ENCODE data around the gene PPP1R18. TPM values are rescaled to one million over a fixed set of nuclear protein-coding genes. Genes with fewer than 3 reads are reported as not detected.
"Not testable (repeated sequence)": the region's sequence is repeated elsewhere in the genome, so short reads cannot be mapped to it uniquely, and the experiment has no call there.

Gene PPP1R18, protein sequence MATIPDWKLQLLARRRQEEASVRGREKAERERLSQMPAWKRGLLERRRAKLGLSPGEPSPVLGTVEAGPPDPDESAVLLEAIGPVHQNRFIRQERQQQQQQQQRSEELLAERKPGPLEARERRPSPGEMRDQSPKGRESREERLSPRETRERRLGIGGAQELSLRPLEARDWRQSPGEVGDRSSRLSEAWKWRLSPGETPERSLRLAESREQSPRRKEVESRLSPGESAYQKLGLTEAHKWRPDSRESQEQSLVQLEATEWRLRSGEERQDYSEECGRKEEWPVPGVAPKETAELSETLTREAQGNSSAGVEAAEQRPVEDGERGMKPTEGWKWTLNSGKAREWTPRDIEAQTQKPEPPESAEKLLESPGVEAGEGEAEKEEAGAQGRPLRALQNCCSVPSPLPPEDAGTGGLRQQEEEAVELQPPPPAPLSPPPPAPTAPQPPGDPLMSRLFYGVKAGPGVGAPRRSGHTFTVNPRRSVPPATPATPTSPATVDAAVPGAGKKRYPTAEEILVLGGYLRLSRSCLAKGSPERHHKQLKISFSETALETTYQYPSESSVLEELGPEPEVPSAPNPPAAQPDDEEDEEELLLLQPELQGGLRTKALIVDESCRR
- 10 to 100 TPM in 1 of 2 donors, 1 to 10 TPM in 1; 6.3 to 16.7 TPM for total RNA-seq
- long read RNA-seq, partial matches to known transcripts, result 2 of 5 reads
- long read RNA-seq, other reads (novel, unspliced or antisense), result 1 of 5 reads

DNA sequence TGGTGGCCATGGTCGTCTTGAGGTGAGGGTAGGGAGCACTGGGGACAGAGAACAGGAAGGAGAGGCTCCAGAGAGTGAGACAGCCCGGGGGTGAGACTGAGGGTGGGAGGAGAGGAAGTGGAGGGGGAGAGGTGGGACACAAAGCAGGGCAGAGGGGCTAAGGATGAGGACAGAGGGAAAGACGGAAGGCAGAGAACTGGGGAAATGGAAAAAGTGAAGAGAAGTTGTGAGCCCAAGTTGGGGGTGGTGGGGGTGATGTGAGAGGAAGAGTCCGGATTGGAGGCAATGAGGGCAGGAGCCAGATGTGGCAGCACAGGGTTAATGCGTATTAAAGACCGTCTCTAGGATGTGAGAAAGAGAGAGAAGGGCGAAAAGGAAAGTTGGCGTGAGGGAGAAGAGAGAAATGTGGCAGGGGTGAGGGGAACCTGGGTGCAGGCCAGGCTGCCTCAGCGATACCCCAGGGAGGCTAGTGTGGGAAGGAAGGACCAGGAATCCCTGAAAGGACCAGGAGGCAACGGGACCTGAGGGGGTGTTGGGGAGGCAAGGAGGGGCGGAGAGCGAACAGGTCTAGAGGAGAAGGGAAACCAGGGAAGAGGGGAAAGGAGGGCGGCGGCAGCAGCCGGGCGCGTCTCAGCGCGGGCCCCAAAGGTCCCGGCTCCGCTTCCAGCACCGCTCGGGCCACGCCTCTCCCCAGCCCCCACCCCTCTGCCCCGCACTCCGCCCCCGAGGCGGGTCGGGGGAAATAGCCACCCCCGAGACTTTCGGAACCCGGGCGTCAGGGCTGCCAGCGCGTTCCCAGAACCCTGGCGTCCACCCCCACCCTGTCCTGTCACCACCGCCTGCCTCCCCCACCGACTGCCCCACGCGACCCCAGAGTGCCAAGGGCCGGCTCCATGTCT is at the start of gene PPP1R18:
Gene PPP1R18 (minus strand): TSS at position 637 of the 899 bp plus-strand sequence. CDS start 627 bp downstream, at position 10.
- intact Hi-C loops (cut with DNase I, micrococcal nuclease), result no loop called here
- ATAC-seq (peak; percentile 35), DNase-seq (peak; percentile 77 to 79)

DNA sequence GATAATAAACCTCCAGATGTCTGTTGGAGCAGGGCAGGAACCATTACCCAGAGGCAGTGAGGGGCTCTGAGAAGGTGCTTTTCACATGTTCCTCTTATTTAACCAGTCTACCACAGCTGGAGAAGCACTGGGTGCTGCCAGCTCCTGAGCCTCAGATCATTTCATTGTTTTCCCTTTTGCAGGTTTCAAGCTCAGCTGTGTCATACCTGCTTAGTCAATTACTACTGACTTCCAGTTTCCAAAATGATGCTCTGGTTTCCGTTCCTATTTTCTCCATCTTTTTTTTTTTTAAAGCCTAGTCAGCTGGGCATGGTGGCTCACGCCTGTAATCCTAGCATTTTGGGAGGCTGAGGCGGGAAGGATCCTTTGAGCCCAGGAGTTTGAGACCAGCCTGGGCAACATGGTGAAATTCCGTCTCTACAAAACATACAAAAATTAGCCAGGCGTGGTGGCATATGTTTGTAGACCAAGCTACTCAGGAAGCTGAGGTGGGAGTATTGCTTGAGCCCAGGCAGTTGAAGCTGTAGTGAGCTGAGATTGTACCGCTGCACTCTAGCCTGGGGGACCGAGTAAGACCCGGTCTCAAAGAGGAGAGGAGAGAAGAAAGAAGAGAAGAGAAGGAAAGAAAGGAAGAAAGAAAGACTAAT is 49.3 kb upstream of the PPP1R18 start:
- intact Hi-C loops (cut with DNase I, micrococcal nuclease), result no loop called here
- ATAC-seq (no peak), DNase-seq (no peak)

DNA sequence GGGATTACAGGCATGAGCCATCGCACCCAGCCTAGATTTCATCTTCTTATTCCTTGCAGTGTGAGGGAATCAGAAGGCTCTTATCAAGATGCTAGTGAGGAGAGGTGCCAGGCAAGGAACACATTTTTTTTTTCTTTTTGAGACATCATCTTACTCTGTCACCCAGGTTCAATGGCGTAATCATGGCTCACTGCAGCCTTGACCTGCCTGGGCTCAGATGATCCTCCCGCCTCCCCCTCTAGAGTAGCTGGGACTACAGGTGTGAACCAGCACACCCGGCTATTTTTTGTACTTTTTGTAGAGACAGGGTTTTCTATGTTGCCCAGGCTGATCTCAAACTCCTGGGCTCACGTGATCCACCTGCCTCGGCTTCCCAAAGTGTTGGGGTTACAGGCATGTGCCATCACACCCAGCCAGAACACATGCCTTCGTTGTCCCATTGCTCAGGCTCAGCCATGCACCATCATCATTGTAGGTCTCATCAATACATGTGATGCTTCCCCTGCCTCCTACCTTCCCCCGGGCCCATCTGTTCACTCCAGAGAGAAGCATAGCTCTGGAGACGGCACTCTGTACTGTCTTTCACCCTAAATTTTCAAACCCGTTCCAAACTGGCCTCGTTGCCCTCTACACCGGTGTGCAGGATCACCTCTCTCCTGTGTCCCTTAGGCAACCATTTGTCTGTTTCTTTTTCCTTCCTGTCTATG is 45.9 kb upstream of the PPP1R18 start:
- ATAC-seq (no peak), DNase-seq (no peak)
- intact Hi-C loops (cut with DNase I, micrococcal nuclease), result no loop called here

DNA sequence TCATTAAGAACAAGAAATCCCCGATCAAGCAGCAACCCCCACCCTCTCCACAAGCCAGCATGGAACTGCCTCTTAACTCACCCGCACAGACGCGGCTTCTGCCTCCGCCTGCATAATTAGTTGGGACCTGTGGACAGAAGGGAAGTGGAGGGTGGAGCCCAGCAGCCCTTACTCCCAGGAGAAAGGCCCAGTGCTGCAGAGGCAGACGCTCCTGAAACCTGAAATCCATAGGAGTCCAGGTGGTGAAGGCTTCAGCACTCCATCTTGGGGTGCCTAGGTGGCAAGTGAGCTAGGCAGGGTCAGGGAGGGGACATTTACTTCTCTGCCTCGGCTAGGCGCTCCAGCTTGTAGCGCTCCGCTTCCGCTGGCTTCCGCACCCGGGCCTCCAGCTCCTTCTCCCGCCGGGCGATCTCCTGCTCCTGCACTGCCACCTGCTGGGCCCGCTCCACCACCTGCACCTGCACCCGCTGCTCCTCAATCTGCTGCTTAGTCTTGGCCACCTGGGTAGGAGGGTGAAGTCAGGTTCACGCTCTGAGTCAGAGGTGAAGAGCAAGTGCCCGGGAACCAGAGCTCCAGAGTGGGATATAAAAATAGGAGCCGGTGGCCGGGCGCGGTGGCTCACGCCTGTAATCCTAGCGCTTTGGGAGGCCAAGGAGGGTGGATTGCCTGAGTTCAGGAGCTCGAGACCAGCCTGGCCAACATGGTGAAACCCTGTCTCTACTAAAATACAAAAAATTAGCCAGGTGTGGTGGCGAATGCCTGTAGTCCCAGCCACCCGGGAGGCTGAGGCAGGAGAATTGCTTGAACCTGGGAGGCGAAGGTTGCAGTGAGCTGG is 44.4 kb upstream of the PPP1R18 start:
- intact Hi-C loops (cut with DNase I, micrococcal nuclease), result no loop called here

DNA sequence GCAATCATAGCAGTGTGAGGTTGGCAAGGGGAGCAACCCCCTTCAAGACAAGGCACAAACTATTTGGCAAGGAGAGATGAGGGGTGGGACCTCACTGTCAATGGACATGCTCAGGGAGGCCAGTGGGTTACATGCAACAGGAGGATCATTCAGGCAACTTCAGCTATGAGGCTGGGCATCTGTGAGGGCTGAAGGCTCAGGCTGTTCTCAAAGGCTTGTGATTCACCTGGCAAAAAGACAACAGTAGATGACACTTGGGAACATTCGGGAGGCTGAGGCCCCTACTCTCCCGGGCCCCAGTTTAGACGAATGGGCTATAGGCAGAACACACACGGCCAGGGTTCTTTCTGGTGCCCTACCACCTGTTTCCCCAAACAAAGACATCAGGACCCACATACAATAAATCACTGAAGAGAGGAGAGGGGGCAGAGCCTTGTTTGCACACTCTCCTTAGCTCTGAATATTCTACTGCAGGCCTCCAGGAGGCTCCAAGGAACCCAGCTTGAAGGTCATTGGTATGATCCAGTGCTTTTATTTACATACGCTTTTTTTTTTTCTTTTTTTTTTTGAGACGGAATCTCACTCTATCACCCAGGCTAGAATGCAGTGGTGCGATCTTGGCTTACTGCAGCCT is 41.6 kb upstream of the PPP1R18 start:
- ATAC-seq (no peak), DNase-seq (no peak)
- intact Hi-C loops (cut with DNase I, micrococcal nuclease), result no loop called here

More for the DNA sequence above, 44.4 kb upstream of the PPP1R18 start:
- DNase-seq (peak; percentile 84 to 90), ATAC-seq (peak; percentile 95)

DNA sequence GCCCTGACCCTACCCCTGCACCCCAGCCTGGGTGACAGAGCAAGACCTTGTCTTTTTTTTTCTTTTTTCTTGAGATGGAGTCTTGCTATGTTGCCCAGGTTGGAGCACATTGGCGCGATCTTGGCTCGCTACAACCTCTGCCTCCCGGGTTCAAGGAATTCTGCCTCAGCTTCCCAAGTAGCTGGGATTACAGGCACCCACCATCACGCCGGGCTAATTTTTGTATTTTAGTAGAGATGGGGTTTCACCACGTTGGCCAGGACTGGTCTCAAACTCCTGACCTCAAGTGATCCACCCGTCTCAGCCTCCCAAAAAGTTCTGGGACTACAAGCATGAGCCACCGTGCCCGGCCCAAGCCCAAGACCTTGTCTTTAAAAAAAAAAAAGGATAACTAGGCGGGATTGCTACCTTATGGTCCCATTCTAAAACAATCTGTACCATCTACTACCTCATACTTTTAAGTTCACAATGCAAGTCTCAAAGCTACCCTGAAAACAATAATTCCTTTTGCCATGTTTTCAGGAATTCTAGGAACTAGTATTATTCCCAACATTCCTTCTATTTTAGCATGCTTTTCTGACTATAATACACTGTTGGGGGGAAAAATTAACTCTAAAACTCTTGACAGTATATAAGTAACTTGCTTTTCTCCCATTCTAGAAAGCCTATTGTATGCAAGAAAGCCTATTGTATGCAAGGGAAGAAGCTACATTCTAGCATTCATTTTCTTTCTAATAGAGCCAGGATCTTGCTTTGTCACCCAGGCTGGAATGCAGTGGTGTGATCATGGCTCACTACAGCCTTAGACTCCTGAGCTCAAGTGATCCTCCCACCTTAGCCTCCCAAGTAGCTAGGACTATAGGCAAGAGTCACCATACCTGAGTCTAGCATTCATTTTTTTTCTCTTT is 40.3 kb upstream of the PPP1R18 start:
- ATAC-seq (no peak), DNase-seq (no peak)
- intact Hi-C loops (cut with DNase I, micrococcal nuclease), result no loop called here

DNA sequence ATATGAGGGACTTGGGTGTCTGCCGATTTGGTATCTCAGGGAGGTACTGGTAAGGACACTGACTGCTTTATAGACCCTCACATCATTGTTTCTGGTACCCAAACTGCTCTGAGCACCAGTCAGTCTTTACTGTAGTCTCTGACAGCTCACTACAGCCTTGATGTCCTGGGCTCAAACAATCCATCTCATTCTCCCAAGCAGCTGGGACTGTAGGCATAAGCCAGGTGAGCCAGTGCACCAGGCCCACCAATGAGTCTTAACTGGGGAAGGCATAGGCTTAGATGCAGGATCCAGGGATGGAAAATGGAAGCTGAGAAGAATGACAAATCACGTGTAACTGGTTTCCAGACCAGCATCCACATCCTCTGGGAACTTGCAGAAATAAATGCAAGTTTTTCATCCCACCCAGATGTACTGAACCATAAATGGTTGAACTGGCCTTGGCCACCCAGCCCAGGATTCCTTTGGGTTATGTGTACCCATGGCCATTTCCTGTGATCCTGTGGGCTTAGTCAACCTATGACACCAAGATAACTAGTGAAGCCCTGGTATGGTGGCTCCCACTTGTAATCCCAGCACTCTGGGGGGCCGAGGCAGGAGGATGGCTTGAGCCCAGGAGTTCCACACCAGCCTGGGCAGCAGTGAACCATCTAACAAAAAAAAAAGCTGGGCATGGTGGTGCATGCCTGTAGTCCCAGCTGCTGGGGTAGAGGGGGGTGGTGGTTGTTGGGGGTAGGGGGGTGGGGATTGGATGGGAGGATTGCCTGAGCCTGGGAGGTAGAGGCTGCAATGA is 39.5 kb upstream of the PPP1R18 start:
- ATAC-seq, result no peak
- intact Hi-C loops (cut with DNase I, micrococcal nuclease), result no loop called here

DNA sequence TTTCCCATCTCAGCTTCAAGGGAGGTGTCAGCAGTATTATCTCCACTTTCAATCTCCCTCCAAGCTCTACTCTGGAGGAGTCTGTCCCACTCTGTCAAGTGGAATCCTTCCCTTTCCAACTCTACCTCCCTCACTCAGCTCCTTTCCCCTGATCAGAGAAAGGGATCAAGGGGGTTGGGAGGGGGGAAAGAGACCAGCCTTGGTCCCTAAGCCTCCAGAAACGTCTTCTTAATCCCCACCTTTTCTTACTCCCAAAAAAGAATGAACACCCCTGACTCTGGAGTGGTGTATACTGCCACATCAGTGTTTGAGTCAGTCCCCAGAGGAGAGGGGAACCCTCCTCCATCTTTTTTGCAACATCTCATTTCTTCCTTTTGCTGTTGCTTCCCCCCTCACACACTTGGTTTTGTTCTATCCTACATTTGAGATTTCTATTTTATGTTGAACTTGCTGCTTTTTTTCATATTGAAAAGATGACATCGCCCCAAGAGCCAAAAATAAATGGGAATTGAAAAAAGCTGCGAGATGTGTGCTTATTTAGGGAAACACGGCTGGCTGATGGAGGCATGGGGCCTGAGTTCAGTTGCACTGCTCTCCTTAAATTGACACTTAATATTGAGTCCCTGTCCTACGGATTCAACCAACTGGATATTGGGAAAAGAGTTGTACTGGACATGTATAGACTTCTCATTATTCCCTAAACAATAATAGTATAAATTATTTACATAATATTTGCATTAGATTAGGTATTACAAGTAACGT is 38.6 kb upstream of the PPP1R18 start:
- ATAC-seq, result no peak
- no peak for DNase-seq
- intact Hi-C loops (cut with DNase I, micrococcal nuclease), result loop anchor here in 1 of 2 donors (5.0 kb wide), 1 partner anchor 48 kb away; no protein-coding TSS in a partner anchor

More for the DNA sequence above, 39.5 kb upstream of the PPP1R18 start:
- DNase-seq, result no peak

DNA sequence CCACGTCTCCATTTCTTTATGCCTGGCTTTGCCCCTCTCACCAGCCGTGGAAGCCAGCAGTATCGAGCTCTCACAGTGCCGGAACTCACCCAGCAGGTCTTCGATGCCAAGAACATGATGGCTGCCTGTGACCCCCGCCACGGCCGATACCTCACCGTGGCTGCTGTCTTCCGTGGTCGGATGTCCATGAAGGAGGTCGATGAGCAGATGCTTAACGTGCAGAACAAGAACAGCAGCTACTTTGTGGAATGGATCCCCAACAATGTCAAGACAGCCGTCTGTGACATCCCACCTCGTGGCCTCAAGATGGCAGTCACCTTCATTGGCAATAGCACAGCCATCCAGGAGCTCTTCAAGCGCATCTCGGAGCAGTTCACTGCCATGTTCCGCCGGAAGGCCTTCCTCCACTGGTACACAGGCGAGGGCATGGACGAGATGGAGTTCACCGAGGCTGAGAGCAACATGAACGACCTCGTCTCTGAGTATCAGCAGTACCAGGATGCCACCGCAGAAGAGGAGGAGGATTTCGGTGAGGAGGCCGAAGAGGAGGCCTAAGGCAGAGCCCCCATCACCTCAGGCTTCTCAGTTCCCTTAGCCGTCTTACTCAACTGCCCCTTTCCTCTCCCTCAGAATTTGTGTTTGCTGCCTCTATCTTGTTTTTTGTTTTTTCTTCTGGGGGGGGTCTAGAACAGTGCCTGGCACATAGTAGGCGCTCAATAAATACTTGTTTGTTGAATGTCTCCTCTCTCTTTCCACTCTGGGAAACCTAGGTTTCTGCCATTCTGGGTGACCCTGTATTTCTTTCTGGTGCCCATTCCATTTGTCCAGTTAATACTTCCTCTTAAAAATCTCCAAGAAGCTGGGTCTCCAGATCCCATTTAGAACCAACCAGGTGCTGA is 37.6 kb upstream of the PPP1R18 start:
- intact Hi-C loops (cut with DNase I, micrococcal nuclease), result loop anchor here (2.0 to 5.0 kb wide), 2 partner anchors 45 to 47 kb away; no protein-coding TSS in a partner anchor
- DNase-seq, ATAC-seq: not testable (repeated sequence)

DNA sequence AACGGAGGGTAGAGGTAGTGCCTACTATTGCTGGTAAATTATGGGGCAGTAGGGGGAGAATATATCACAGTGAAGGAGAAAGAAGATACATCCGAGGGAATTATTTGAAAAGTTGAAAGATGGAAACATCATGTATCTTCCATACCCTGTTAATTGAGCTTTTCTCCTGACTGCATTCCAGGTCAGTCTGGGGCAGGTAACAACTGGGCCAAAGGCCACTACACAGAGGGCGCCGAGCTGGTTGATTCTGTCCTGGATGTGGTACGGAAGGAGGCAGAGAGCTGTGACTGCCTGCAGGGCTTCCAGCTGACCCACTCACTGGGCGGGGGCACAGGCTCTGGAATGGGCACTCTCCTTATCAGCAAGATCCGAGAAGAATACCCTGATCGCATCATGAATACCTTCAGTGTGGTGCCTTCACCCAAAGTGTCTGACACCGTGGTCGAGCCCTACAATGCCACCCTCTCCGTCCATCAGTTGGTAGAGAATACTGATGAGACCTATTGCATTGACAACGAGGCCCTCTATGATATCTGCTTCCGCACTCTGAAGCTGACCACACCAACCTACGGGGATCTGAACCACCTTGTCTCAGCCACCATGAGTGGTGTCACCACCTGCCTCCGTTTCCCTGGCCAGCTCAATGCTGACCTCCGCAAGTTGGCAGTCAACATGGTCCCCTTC is 36.9 kb upstream of the PPP1R18 start:
- DNase-seq, ATAC-seq: not testable (repeated sequence)
- intact Hi-C loops (cut with DNase I, micrococcal nuclease), result loop anchor here (2.0 to 5.0 kb wide), 2 partner anchors 44 to 46 kb away; no protein-coding TSS in a partner anchor

DNA sequence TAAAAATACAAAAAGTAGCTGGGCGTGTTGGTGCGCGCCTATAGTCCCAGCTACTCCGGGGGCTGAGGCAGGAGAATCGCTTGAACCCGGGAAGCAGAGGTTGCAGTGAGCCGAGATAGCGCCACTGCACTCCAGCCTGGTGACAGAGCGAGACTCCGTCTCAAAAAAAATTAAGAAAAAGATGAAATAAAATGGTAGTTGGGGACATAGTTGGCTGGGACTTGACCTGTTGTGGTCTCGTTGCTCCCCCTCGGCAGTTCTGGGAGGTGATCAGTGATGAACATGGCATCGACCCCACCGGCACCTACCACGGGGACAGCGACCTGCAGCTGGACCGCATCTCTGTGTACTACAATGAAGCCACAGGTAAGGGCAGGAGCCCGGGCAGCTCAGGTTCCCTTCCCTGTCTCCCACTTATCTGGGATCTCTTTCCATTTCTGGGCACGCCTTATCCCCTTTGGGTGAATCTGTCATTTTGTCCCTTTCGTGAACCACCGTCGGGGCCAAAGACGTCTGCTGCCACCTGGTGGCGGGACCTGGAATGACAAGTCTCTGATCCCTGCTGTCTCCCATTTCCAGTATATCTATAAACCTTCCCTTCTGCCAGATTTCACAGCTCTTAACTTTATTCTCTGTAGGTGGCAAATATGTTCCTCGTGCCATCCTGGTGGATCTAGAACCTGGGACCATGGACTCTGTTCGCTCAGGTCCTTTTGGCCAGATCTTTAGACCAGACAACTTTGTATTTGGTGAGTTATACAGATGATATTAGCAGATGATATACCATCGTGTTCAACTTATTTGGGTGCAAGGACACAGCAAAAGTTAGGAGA is 36.1 kb upstream of the PPP1R18 start:
- DNase-seq (peak; percentile 63 to 88), ATAC-seq (peak; percentile 8)
- intact Hi-C loops (cut with DNase I, micrococcal nuclease), result loop anchor here (2.0 to 5.0 kb wide), 2 partner anchors 44 to 45 kb away; no protein-coding TSS in a partner anchor

DNA sequence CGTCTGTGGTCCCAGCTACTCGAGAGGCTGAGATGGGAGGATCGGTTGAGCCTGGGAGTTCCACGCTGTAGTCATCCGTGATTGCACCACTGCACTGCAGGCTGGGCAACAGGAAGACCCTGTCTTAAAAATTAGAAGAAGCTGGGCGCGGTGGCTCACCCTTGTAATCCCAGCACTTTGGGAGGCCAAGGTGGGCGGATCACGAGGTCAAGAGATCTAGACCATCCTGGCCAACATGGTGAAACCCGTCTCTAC is 35.5 kb upstream of the PPP1R18 start:
- peak; percentile 46 to 49 for DNase-seq
- intact Hi-C loops (cut with DNase I, micrococcal nuclease), result loop anchor here (2.0 to 5.0 kb wide), 2 partner anchors 43 to 45 kb away; no protein-coding TSS in a partner anchor
- ATAC-seq, result not testable (repeated sequence)
